HEK293 (cell line): ENCODE results near the gene UGGT1.
A peak's percentile ranks its signal among the peaks of the same experiment; 100 is the strongest.

ENCODE experiments used
- CTCF ChIA-PET: fragments of 350-600 bp; formaldehyde crosslinking; extraction: SDS; loops from one replicate; lab custom pipeline; 2021; ENCODE audit warnings: antibody characterized with exemption; lab: Yijun Ruan, JAX
- POLR2A ChIA-PET: fragments of 300-600 bp; formaldehyde crosslinking; extraction: SDS; loops from one replicate; lab custom pipeline; 2020; ENCODE audit warnings: antibody characterized with exemption, inconsistent platforms; lab: Yijun Ruan, JAX
- H3K27ac ChIP-seq: fragments of 200-500 bp; sonication (Bioruptor generic); 2 replicates; pipeline ENCODE4 v1.5.1; 2014; ENCODE audit warnings: low read depth, low read length, control low read depth, inconsistent platforms; ENCODE audit errors: extremely low read depth
- H3K36me3 ChIP-seq, 2 experiments: fragments of 200-500 bp in 1 of 2; sonication (Bioruptor generic) in 1 of 2; 1 replicate in 1 of 2; 2 replicates in 1 of 2; pipeline ENCODE4 v1.5.1; 2014 to 2017; ENCODE audit warnings: inconsistent platforms in 2 of 2, low read length in 2 of 2; ENCODE audit not compliant: control insufficient read depth in 2 of 2, insufficient read depth in 1 of 2
- H3K4me1 ChIP-seq: fragments of 200-500 bp; sonication (Bioruptor generic); 2 replicates; pipeline ENCODE4 v1.5.1; 2014; ENCODE audit warnings: mild to moderate bottlenecking, low read length, inconsistent platforms; ENCODE audit not compliant: control insufficient read depth, insufficient read depth
- H3K4me3 ChIP-seq: 2 replicates; pipeline ENCODE4 v1.5.1; 2011; ENCODE audit warnings: low read depth, mild to moderate bottlenecking, control low read depth, low read length, moderate library complexity
- H3K9me3 ChIP-seq: fragments of 200-500 bp; sonication (Bioruptor generic); 2 replicates; pipeline ENCODE4 v1.5.1; 2014; ENCODE audit warnings: low read depth, low read length, inconsistent platforms; ENCODE audit not compliant: control insufficient read depth, insufficient read depth
- BCL6B ChIP-seq: fragments of 450-650 bp; formaldehyde crosslinking; IDR thresholded peaks from 2 replicates; pipeline ENCODE4 v1.5.1; 2017; ENCODE audit warnings: missing biosample characterization, missing genetic modification characterization
- GLIS2 ChIP-seq: fragments of 450-650 bp; formaldehyde crosslinking; IDR thresholded peaks from 2 replicates; pipeline ENCODE4 v1.5.1; 2016; ENCODE audit warnings: missing biosample characterization, missing genetic modification characterization
- IKZF3 ChIP-seq: fragments of 450-650 bp; IDR thresholded peaks from 2 replicates; pipeline ENCODE4 v1.5.0; 2018; ENCODE audit warnings: missing biosample characterization, mild to moderate bottlenecking, missing genetic modification characterization, moderate library complexity
- KLF16 ChIP-seq: fragments of 450-650 bp; formaldehyde crosslinking; IDR thresholded peaks from 2 replicates; pipeline ENCODE4 v1.5.1; 2017; ENCODE audit warnings: missing biosample characterization, missing genetic modification characterization
- MEIS1 ChIP-seq: sonication (generic); formaldehyde crosslinking; IDR thresholded peaks from 2 replicates; pipeline ENCODE4 v1.8.1; 2022; ENCODE audit warnings: missing genetic modification reagents, mild to moderate bottlenecking, borderline replicate concordance
- REPIN1 ChIP-seq: fragments of 450-650 bp; formaldehyde crosslinking; IDR thresholded peaks from 2 replicates; pipeline ENCODE4 v1.5.1; 2017; ENCODE audit warnings: missing biosample characterization, missing genetic modification characterization, low read depth
- ZFP3 ChIP-seq: fragments of 450-650 bp; formaldehyde crosslinking; IDR thresholded peaks from 2 replicates; pipeline ENCODE4 v1.5.1; 2016; ENCODE audit warnings: low read depth, missing biosample characterization, missing genetic modification characterization
- ZNF157 ChIP-seq: fragments of 450-650 bp; formaldehyde crosslinking; IDR thresholded peaks from 2 replicates; pipeline ENCODE4 v1.5.1; 2016; ENCODE audit warnings: missing biosample characterization, missing genetic modification characterization
- ZNF16 ChIP-seq: fragments of 450-650 bp; formaldehyde crosslinking; IDR thresholded peaks from 2 replicates; pipeline ENCODE4 v1.5.1; 2016; ENCODE audit warnings: low read depth, missing biosample characterization, missing genetic modification characterization
- ZNF292 ChIP-seq: fragments of 450-650 bp; formaldehyde crosslinking; IDR thresholded peaks from 2 replicates; pipeline ENCODE4 v1.5.1; 2016; ENCODE audit warnings: low read depth, missing biosample characterization, missing genetic modification characterization, borderline replicate concordance
- ZNF362 ChIP-seq: fragments of 450-650 bp; formaldehyde crosslinking; IDR thresholded peaks from 2 replicates; pipeline ENCODE4 v1.5.1; 2016; ENCODE audit warnings: missing biosample characterization, missing genetic modification characterization
- ZNF37A ChIP-seq: fragments of 450-650 bp; IDR thresholded peaks from 2 replicates; pipeline ENCODE4 v1.5.1; 2018; ENCODE audit warnings: missing biosample characterization, missing genetic modification characterization
- ZNF501 ChIP-seq: fragments of 450-650 bp; formaldehyde crosslinking; IDR thresholded peaks from 2 replicates; pipeline ENCODE4 v1.5.1; 2016; ENCODE audit warnings: missing biosample characterization, missing genetic modification characterization
- ZNF510 ChIP-seq: fragments of 450-650 bp; formaldehyde crosslinking; IDR thresholded peaks from 2 replicates; pipeline ENCODE4 v1.5.1; 2018; ENCODE audit warnings: mild to moderate bottlenecking, missing genetic modification characterization, missing biosample characterization; ENCODE audit not compliant: insufficient replicate concordance
- ZNF549 ChIP-seq: fragments of 450-650 bp; IDR thresholded peaks from 2 replicates; pipeline ENCODE4 v1.5.1; 2018; ENCODE audit warnings: missing biosample characterization, missing genetic modification characterization, mild to moderate bottlenecking, inconsistent platforms, moderate library complexity
- ZNF600 ChIP-seq: fragments of 450-650 bp; formaldehyde crosslinking; IDR thresholded peaks from 2 replicates; pipeline ENCODE4 v1.5.1; 2016; ENCODE audit warnings: missing biosample characterization, missing genetic modification characterization
- ZNF610 ChIP-seq: fragments of 450-650 bp; formaldehyde crosslinking; IDR thresholded peaks from 2 replicates; pipeline ENCODE4 v1.5.1; 2016; ENCODE audit warnings: missing biosample characterization, missing genetic modification characterization, borderline replicate concordance
- ZNF624 ChIP-seq: fragments of 450-650 bp; formaldehyde crosslinking; IDR thresholded peaks from 2 replicates; pipeline ENCODE4 v1.5.1; 2017; ENCODE audit warnings: missing biosample characterization, missing genetic modification characterization
- ZNF639 ChIP-seq: fragments of 450-650 bp; formaldehyde crosslinking; IDR thresholded peaks from 2 replicates; pipeline ENCODE4 v1.5.1; 2016; ENCODE audit warnings: missing biosample characterization, missing genetic modification characterization
- ZNF654 ChIP-seq: fragments of 450-650 bp; formaldehyde crosslinking; IDR thresholded peaks from 2 replicates; pipeline ENCODE4 v1.5.1; 2016; ENCODE audit warnings: low read depth, missing biosample characterization, missing genetic modification characterization
- ZXDB ChIP-seq: fragments of 450-650 bp; formaldehyde crosslinking; IDR thresholded peaks from 2 replicates; pipeline ENCODE4 v1.5.1; 2016; ENCODE audit warnings: missing biosample characterization, missing genetic modification characterization

Gene UGGT1

GRCh38 chr2:128178149-128178649 lies 87.2 kb downstream of the UGGT1 start:
- Histone ChIP-seq H3K4me1 (no peaks in the 10 kb centered on the region), H3K9me3 (no peaks in the 10 kb centered on the region), H3K36me3 (peaks cover 67 to 97% of the 10 kb centered on the region in 2 experiments), H3K4me3 (no peak overlapping the region), H3K27ac (no peak overlapping the region)
- CTCF ChIA-PET: interaction anchor here (1.2 to 2.0 kb wide), 5 partner anchors 7 to 143 kb away, joined by 4 to 6 read pairs (median 4); no protein-coding TSS in a partner anchor
- TF ChIP-seq KLF16 (tag by site-specific recombination): no peak
- TF ChIP-seq ZNF600 (tag by site-specific recombination): no peak
- TF ChIP-seq ZFP3 (tag by site-specific recombination): no peak
- TF ChIP-seq ZNF501 (tag by site-specific recombination): no peak
- TF ChIP-seq ZNF624: no peak
- POLR2A ChIA-PET: no interaction called here

GRCh38 chr2:128178650-128179460 lies 87.9 kb downstream of the UGGT1 start:
- no peak overlapping the region for H3K27ac ChIP-seq
- TF ChIP-seq ZNF654 (peak; percentile 61), MEIS1 (CRISPR knock-in tag) (no peak), ZNF549 (no peak), ZNF37A (tag by site-specific recombination) (no peak)
- TF ChIP-seq, all 188 proteins: peak for 1
- H3K36me3 ChIP-seq: peaks cover 66 to 97% of the 10 kb centered on the region in 2 experiments
- H3K9me3 ChIP-seq: no peaks in the 10 kb centered on the region
- no peaks in the 10 kb centered on the region for H3K4me1 ChIP-seq
- POLR2A ChIA-PET: no interaction called here
- CTCF ChIA-PET: interaction anchor here (0.6 to 2.0 kb wide), 13 partner anchors 8 to 414 kb away, joined by 3 to 6 read pairs (median 4); no protein-coding TSS in a partner anchor
- no peak overlapping the region for H3K4me3 ChIP-seq

GRCh38 chr2:128179461-128179755 lies 88.4 kb downstream of the UGGT1 start:
- TF ChIP-seq ZNF610 (tag by site-specific recombination) (no peak), REPIN1 (no peak), ZNF639 (tag by site-specific recombination) (no peak), ZNF292 (tag by site-specific recombination) (no peak), ZNF16 (tag by site-specific recombination) (no peak), GLIS2 (tag by site-specific recombination) (no peak), ZXDB (tag by site-specific recombination) (no peak), ZNF157 (tag by site-specific recombination) (no peak), ZNF362 (tag by site-specific recombination) (no peak), ZNF510 (tag by site-specific recombination) (no peak), IKZF3 (tag by site-specific recombination) (no peak), BCL6B (tag by site-specific recombination) (no peak)
- no peak overlapping the region for H3K4me3 ChIP-seq
- H3K9me3 ChIP-seq: no peaks in the 10 kb centered on the region
- POLR2A ChIA-PET: no interaction called here
- H3K36me3 ChIP-seq: peaks cover 64 to 97% of the 10 kb centered on the region in 2 experiments
- no peaks in the 10 kb centered on the region for H3K4me1 ChIP-seq
- H3K27ac ChIP-seq: no peak overlapping the region
- CTCF ChIA-PET: interaction anchor here (0.7 to 2.0 kb wide), 15 partner anchors 8 to 142 kb away, joined by 3 to 6 read pairs (median 4); no protein-coding TSS in a partner anchor
